Neuronal stem cell (in vitro differentiated cells): ENCODE results near the gene CNTNAP2.

Experiments
- DNase-seq: peaks from one replicate; pipeline ENCODE4 v3.0.0-alpha.2; 2013; ENCODE audit warnings: low spot score
- H2AFZ ChIP-seq: one replicate; pipeline ENCODE4 v1.6.1; 2013; ENCODE audit warnings: mild to moderate bottlenecking, low read length, inconsistent platforms
- H2AK5ac ChIP-seq: 2 replicates; pipeline ENCODE4 v1.6.1; 2013; ENCODE audit warnings: low read depth, mild to moderate bottlenecking, inconsistent platforms, low read length, moderate library complexity, mixed read lengths
- H2BK120ac ChIP-seq: 2 replicates; pipeline ENCODE4 v1.6.1; 2013; ENCODE audit warnings: low read depth, mild to moderate bottlenecking, inconsistent platforms, low read length, moderate library complexity, mixed read lengths
- H2BK12ac ChIP-seq: one replicate; pipeline ENCODE4 v1.6.1; 2013; ENCODE audit warnings: low read length, inconsistent platforms
- H2BK15ac ChIP-seq: 2 replicates; pipeline ENCODE4 v1.6.1; 2013; ENCODE audit warnings: mild to moderate bottlenecking, low read length, inconsistent platforms, mixed read lengths
- H2BK5ac ChIP-seq: one replicate; pipeline ENCODE4 v1.6.1; 2013; ENCODE audit warnings: inconsistent platforms, mild to moderate bottlenecking, low read length, moderate library complexity
- H3K14ac ChIP-seq: one replicate; pipeline ENCODE4 v1.6.1; 2013; ENCODE audit warnings: low read length, inconsistent platforms
- H3K18ac ChIP-seq: 2 replicates; pipeline ENCODE4 v1.6.1; 2013; ENCODE audit warnings: low read length, inconsistent platforms
- H3K23ac ChIP-seq: 2 replicates; pipeline ENCODE4 v1.6.1; 2013; ENCODE audit warnings: low read depth, mild to moderate bottlenecking, mixed read lengths, low read length, inconsistent platforms; ENCODE audit not compliant: poor library complexity
- H3K27ac ChIP-seq: replicated peaks from 3 replicates; pipeline ENCODE4 v1.5.1; 2013; ENCODE audit warnings: low read length, inconsistent platforms
- H3K27me3 ChIP-seq, 3 experiments: 2 replicates each; pipeline ENCODE4 v1.6.1; 2013; ENCODE audit warnings: low read length in 3 of 3, mild to moderate bottlenecking in 2 of 3, inconsistent platforms in 1 of 3, low read depth in 1 of 3, mixed read lengths in 1 of 3, moderate library complexity in 1 of 3; ENCODE audit not compliant: control insufficient read depth in 3 of 3, insufficient read depth in 3 of 3
- H3K36me3 ChIP-seq, 2 donors: replicated peaks in 1 of 2; 2 replicates each; pipeline ENCODE4 v1.6.1; 2013; ENCODE audit warnings: low read length in 2 of 2; ENCODE audit not compliant: control insufficient read depth in 2 of 2, insufficient read depth in 2 of 2
- H3K4ac ChIP-seq: 2 replicates; pipeline ENCODE4 v1.6.1; 2013; ENCODE audit warnings: inconsistent platforms, mild to moderate bottlenecking, low read length, moderate library complexity
- H3K4me1 ChIP-seq, 2 donors: 1 replicate in 1 of 2; 2 replicates in 1 of 2; pipeline ENCODE4 v1.6.1; 2013; ENCODE audit warnings: low read length in 2 of 2, low read depth in 1 of 2; ENCODE audit not compliant: control insufficient read depth in 2 of 2, insufficient read depth in 1 of 2
- H3K4me2 ChIP-seq: one replicate; pipeline ENCODE4 v1.6.1; 2013; ENCODE audit warnings: mild to moderate bottlenecking, low read length, inconsistent platforms; ENCODE audit not compliant: insufficient read depth, poor library complexity, severe bottlenecking
- H3K4me3 ChIP-seq, 2 donors: 2 replicates each; pipeline ENCODE4 v1.5.1; 2013; ENCODE audit warnings: low read length in 2 of 2, mild to moderate bottlenecking in 2 of 2, inconsistent platforms in 1 of 2, moderate library complexity in 1 of 2
- H3K79me1 ChIP-seq: one replicate; pipeline ENCODE4 v1.6.1; 2013; ENCODE audit warnings: low read depth, mild to moderate bottlenecking, inconsistent platforms, low read length, moderate library complexity
- H3K9ac ChIP-seq: one replicate; pipeline ENCODE4 v1.6.1; 2013; ENCODE audit warnings: mild to moderate bottlenecking, low read depth, low read length, inconsistent platforms; ENCODE audit not compliant: poor library complexity
- H3K9me3 ChIP-seq, 2 donors: replicated peaks in 1 of 2; 2 replicates each; pipeline versions ENCODE3 to v1.6.1; 2013; ENCODE audit warnings: low read length in 2 of 2, mild to moderate bottlenecking in 2 of 2, inconsistent platforms in 1 of 2, low read depth in 1 of 2, mixed read lengths in 1 of 2, moderate library complexity in 1 of 2; ENCODE audit not compliant: control insufficient read depth in 2 of 2, insufficient read depth in 1 of 2
- H4K8ac ChIP-seq: one replicate; pipeline ENCODE4 v1.6.1; 2013; ENCODE audit warnings: low read depth, mild to moderate bottlenecking, inconsistent platforms, low read length, moderate library complexity
- H4K91ac ChIP-seq: one replicate; pipeline ENCODE4 v1.6.1; 2013; ENCODE audit warnings: low read length, low read depth, mild to moderate bottlenecking, inconsistent platforms; ENCODE audit not compliant: poor library complexity
- WGBS, 2 donors: extraction: QIAGEN DNeasy Blood & Tissue Kit; methylation state at CpG; one replicate each; pipeline ENCODE4 v1.1.7; 2013; ENCODE audit warnings: missing lambda C conversion rate in 2 of 2, mixed read lengths in 1 of 2; ENCODE audit not compliant: insufficient read length in 2 of 2, insufficient replicate concordance in 1 of 2; ENCODE audit errors: extremely low coverage in 2 of 2; 5-methylcytosine and 5-hydroxymethylcytosine counted together

Gene CNTNAP2

DNA sequence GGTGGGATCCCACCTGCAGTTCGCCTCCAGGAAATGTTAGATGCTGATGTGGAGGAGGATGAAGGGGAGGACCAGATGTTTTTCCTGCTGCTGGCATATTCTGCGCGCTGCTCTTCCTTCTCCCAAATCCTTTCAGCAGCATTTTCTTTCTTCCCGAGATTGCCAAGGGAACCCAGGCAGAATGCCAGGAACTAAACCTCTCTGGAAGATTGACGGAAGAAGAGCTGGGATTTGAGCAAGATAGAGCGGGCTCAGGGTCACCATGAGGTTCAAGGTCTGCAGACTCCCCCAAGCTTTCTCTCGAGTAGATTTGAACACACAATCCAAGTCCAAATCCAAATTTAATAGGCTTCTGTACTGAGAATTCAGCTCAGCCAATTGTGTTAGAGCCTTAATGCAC, 2128.8 kb downstream of the CNTNAP2 start:
- no CpG with 5 or more reads among the region's 7 CpGs for WGBS, 2 donors
- Histone ChIP-seq H3K4me2 (no peak overlapping the region), H3K79me1 (no peaks in the 10 kb centered on the region), H3K9ac (no peak overlapping the region), H3K4me3 (no peak overlapping the region), H2AFZ (no peak overlapping the region), H3K27ac (no peak overlapping the region), H2AK5ac (no peak overlapping the region), H4K91ac (no peak overlapping the region), H3K9me3 (peaks cover 0 to 1% of the 10 kb centered on the region in 2 donors), H4K8ac (no peak overlapping the region), H3K23ac (no peak overlapping the region), H3K27me3 (no peaks in the 10 kb centered on the region), H3K4ac (no peak overlapping the region), H3K14ac (no peak overlapping the region), H3K18ac (no peak overlapping the region), H3K4me1 (no peaks in the 10 kb centered on the region), H2BK15ac (no peak overlapping the region), H3K36me3 (no peaks in the 10 kb centered on the region), H2BK5ac (no peak overlapping the region), H2BK120ac (no peak overlapping the region), H2BK12ac (no peak overlapping the region)
- no peak for DNase-seq

DNA sequence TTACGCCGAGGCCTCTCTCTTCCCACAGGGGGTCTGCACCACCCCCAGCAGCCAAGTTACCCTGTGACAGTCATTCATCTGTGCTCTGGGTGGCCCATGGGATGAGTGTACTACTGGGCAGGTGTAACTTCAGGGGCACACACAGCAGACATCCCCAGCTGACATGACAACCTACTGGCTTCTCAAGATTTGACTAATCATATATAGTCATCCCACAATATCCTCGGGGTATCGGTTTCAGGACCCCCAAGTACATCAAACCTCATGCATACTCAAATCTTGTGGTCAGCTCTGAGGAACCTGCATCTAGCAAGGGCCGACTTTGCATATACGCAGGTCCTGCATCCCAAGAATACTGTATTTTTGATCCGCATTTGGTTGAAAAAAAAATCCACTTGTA, 2137.0 kb downstream of the CNTNAP2 start:
- DNase-seq: no peak
- Histone ChIP-seq H3K9me3 (peaks cover 7 to 19% of the 10 kb centered on the region in 2 donors), H3K4me3 (no peak overlapping the region), H3K4ac (no peak overlapping the region), H3K18ac (no peak overlapping the region), H2BK12ac (no peak overlapping the region), H2AK5ac (no peak overlapping the region), H2BK5ac (no peak overlapping the region), H3K14ac (no peak overlapping the region), H3K9ac (no peak overlapping the region), H3K4me2 (no peak overlapping the region), H2AFZ (no peak overlapping the region), H3K79me1 (no peaks in the 10 kb centered on the region), H4K8ac (no peak overlapping the region), H3K4me1 (no peaks in the 10 kb centered on the region), H2BK120ac (no peak overlapping the region), H4K91ac (no peak overlapping the region), H3K36me3 (no peaks in the 10 kb centered on the region), H3K27me3 (no peaks in the 10 kb centered on the region), H2BK15ac (no peak overlapping the region), H3K27ac (no peak overlapping the region), H3K23ac (no peak overlapping the region)
- WGBS, 2 donors: no CpG with 5 or more reads among the region's 7 CpGs

DNA sequence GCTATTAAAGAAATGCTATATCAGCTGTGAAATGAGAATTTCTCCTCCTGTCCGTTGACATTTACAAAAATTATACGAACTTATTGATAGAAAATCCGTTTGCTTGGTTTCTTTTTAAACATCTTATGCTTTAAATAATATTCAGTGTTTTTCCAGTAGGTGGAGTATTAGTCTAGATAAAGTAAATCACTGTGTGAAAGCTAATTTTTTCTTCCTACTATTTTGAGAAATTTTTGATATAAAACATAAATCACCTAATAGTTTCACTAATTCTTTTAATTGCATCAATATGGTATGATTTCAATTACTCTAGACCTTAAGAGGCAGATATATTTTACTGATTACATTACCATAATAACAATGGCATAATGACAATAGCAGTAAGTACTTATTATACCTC, 2138.7 kb downstream of the CNTNAP2 start:
- no peak overlapping the region for H2BK15ac ChIP-seq
- H3K14ac ChIP-seq: no peak overlapping the region
- no peak overlapping the region for H3K9ac ChIP-seq
- H2BK12ac ChIP-seq: no peak overlapping the region
- H3K27me3 ChIP-seq: no peaks in the 10 kb centered on the region
- H2BK120ac ChIP-seq: no peak overlapping the region
- no peak overlapping the region for H3K18ac ChIP-seq
- WGBS, 2 donors: no CpG with 5 or more reads among the region's 3 CpGs
- no peak overlapping the region for H3K27ac ChIP-seq
- H3K23ac ChIP-seq: no peak overlapping the region
- no peak overlapping the region for H3K4ac ChIP-seq
- no peaks in the 10 kb centered on the region for H3K36me3 ChIP-seq
- no peak for DNase-seq
- H2BK5ac ChIP-seq: no peak overlapping the region
- no peaks in the 10 kb centered on the region for H3K79me1 ChIP-seq
- H2AK5ac ChIP-seq: no peak overlapping the region
- H2AFZ ChIP-seq: no peak overlapping the region
- no peak overlapping the region for H4K8ac ChIP-seq
- H3K4me1 ChIP-seq: no peaks in the 10 kb centered on the region
- H3K4me2 ChIP-seq: no peak overlapping the region
- no peak overlapping the region for H4K91ac ChIP-seq
- H3K4me3 ChIP-seq: no peak overlapping the region
- peaks cover 7 to 18% of the 10 kb centered on the region in 2 donors for H3K9me3 ChIP-seq

DNA sequence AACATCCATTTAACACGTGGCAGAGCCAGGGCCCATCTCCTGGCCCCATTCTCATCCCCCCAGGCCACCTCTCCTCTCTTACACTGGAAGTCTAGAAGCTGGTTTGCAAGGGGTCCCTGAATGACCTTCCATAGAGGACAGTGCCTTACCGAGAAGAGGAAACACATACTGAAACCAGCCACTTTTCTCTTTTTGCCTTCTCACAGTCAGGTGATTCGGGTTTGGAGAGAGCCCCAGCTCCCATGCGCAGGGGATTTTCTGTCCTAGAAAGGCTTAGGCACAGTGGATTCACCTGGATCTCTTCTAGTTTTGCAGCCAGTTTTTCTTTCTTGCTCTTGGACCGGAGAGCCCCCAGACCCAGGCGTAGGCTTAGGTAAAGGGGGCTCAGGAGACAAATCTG, 2139.8 kb downstream of the CNTNAP2 start:
- H2BK15ac ChIP-seq: no peak overlapping the region
- H3K4me3 ChIP-seq: no peak overlapping the region
- H3K79me1 ChIP-seq: no peaks in the 10 kb centered on the region
- H3K9ac ChIP-seq: no peak overlapping the region
- no peak overlapping the region for H3K4ac ChIP-seq
- no peak overlapping the region for H3K14ac ChIP-seq
- DNase-seq: no peak
- no peak overlapping the region for H3K27ac ChIP-seq
- H2BK12ac ChIP-seq: no peak overlapping the region
- no peak overlapping the region for H2AFZ ChIP-seq
- H4K91ac ChIP-seq: no peak overlapping the region
- no peak overlapping the region for H4K8ac ChIP-seq
- no peak overlapping the region for H3K23ac ChIP-seq
- H3K36me3 ChIP-seq: no peaks in the 10 kb centered on the region
- no peak overlapping the region for H2BK5ac ChIP-seq
- H3K4me1 ChIP-seq: no peaks in the 10 kb centered on the region
- no peak overlapping the region for H2BK120ac ChIP-seq
- no peak overlapping the region for H3K4me2 ChIP-seq
- no peak overlapping the region for H2AK5ac ChIP-seq
- no peak overlapping the region for H3K18ac ChIP-seq
- peaks cover 5 to 9% of the 10 kb centered on the region in 2 donors for H3K9me3 ChIP-seq
- no peaks in the 10 kb centered on the region for H3K27me3 ChIP-seq
- WGBS, 2 donors: no CpG with 5 or more reads among the region's 6 CpGs
